ENCODE data around the gene PHF19. TPM values are rescaled to one million over a fixed set of nuclear protein-coding genes. Genes with fewer than 3 reads are reported as not detected.

Gene PHF19
- total RNA-seq, 1 donor from 2014 or later, result 55.3 TPM

DNA sequence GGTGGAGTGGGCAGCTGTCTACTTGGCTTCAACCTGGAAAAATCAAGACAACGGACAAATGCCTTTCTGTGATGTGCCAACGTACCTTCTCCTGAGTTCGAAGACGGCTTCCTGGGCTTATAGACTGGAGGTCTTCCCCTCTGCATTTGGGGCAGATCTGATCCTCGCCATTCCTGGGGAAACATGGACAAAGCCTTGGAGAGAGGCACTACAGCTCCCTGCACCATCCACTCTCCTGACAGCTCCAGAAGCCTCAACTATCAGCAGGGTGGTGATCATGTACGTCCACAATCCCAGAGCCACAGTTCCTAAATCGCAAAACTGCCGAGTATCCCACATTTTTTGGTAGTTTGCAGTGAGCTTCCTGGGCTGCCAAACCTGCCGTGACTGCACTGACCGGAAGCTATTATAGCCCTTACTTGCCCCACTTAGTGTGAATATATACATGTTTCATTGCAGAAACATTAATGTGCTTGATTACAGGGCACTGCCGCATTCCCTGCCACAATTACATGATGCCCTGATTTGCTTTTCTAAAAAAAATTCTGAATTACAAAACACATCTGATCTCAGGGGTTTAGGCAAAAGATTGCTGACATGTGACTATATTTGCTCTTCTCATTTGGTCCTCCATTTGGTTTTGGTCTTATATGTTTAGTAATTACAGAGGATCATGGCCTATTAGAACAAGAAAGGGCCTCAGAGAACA is 46.8 kb upstream of the PHF19 start:
- ATAC-seq (ENCODE audit: low read depth), result no peak

DNA sequence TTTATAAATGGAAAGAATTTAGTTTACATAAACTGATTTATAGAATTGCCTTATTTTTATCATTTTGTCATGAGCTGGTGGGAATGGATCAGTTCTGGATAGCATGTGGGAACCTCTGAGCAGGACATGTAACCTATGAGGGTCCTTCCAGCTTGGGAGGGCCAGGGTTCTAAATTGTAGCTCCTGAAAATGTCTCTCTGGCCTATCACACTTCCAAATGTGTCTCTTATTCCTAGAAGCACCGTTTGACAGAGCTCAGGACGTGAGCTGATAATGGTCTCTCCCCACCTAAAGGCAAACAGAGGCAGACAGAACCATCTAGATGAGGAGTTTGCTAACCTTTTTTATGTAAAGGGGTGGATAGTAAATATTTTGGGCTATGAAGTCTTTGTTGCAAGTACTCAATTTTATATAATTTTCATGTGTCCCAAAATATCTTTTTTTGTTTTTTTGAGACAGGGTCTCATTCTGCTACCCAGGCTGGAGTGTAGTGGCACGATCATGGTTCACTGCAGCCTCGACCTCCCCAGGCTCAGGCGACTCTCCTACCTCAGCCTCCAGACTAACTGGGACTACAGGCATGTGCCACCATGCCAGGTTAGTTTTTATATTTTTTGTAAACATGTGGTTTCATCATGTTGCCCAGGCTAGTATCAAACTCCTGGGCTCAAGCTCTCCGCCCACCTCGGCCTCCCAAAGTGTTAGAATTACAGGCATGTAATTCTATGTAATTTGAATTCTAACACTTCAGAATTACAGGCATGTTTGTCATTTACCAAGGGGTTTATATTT is 45.6 kb upstream of the PHF19 start:
- H3K36me3 Mint-ChIP-seq (ENCODE audit: low read depth), result peaks cover 76% of the 10 kb centered on the region
- peak overlapping the region; percentile 87 for H3K4me3 Mint-ChIP-seq
- TF ChIP-seq, protein P1, sequence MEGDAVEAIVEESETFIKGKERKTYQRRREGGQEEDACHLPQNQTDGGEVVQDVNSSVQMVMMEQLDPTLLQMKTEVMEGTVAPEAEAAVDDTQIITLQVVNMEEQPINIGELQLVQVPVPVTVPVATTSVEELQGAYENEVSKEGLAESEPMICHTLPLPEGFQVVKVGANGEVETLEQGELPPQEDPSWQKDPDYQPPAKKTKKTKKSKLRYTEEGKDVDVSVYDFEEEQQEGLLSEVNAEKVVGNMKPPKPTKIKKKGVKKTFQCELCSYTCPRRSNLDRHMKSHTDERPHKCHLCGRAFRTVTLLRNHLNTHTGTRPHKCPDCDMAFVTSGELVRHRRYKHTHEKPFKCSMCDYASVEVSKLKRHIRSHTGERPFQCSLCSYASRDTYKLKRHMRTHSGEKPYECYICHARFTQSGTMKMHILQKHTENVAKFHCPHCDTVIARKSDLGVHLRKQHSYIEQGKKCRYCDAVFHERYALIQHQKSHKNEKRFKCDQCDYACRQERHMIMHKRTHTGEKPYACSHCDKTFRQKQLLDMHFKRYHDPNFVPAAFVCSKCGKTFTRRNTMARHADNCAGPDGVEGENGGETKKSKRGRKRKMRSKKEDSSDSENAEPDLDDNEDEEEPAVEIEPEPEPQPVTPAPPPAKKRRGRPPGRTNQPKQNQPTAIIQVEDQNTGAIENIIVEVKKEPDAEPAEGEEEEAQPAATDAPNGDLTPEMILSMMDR (IDR thresholded peaks at IDR 0.05), result no peak
- intact Hi-C loops (cut with micrococcal nuclease), result no loop called here
- CTCF ChIA-PET, result interaction anchor here (1.0 to 2.5 kb wide), 2 partner anchors 13 to 14 kb away, joined by 4 to 14 read pairs; no protein-coding TSS in a partner anchor
- POLR2A ChIA-PET, result interaction anchor here (1.3 to 9.1 kb wide), 6 partner anchors 8 to 45 kb away, joined by 3 to 179 read pairs (median 50); partner anchors contain the start of gene PHF19
- no peak for DNase-seq
- no peaks in the 10 kb centered on the region for H3K9me3 Mint-ChIP-seq
- no peaks in the 10 kb centered on the region for H3K27me3 Mint-ChIP-seq
- no peak for ATAC-seq (ENCODE audit: low read depth)
- H3K27ac Mint-ChIP-seq, result peak overlapping the region; percentile 99
- H3K4me1 Mint-ChIP-seq, result peaks cover 95% of the 10 kb centered on the region

More for the DNA sequence above, 46.8 kb upstream of the PHF19 start:
- Mint-ChIP-seq H3K36me3 (ENCODE audit: low read depth) (peaks cover 67% of the 10 kb centered on the region), H3K4me3 (peak overlapping the region; percentile 87), H3K9me3 (no peaks in the 10 kb centered on the region), H3K27me3 (no peaks in the 10 kb centered on the region), H3K27ac (peak overlapping the region; percentile 99), H3K4me1 (peaks cover 95% of the 10 kb centered on the region)
- CTCF ChIA-PET, result interaction anchor here (0.8 to 1.3 kb wide), 4 partner anchors 12 to 168 kb away, joined by 3 to 4 read pairs (median 4); no protein-coding TSS in a partner anchor
- POLR2A ChIA-PET, result interaction anchor here (1.0 to 9.1 kb wide), 7 partner anchors 8 to 147 kb away, joined by 3 to 179 read pairs (median 9); partner anchors contain the start of gene PHF19
- TF ChIP-seq, protein P1 (IDR thresholded peaks at IDR 0.05), result no peak
- no peak for DNase-seq
- intact Hi-C loops (cut with micrococcal nuclease), result no loop called here

DNA sequence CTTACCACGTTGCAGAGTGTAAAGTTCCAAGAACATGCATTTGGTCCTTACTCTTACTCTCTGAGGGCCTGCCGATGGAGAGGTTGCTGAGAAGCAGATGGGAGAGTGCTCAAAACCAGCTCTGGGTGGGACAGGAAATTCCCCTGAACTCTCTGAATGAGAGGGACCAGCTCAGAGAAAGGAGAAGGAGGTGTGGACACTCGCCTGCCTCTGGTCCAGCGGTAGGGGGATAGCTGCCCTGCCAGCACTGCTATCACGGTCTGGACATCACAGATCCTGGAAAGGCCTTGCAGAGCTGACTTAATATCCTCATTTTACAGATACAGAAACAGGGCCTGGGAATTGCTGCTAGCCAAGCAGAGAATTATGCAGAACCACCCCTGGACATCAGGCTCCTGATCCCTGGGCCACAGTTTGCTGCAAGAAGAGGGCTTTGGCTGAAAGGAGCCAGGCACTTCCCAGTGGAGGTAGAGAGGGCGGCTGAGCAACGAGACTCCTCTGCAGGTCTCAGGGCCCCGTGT is 44.7 kb upstream of the PHF19 start:
- Mint-ChIP-seq H3K4me1 (peaks cover 94% of the 10 kb centered on the region), H3K4me3 (peak overlapping the region; percentile 87), H3K36me3 (ENCODE audit: low read depth) (peaks cover 85% of the 10 kb centered on the region), H3K9me3 (no peaks in the 10 kb centered on the region), H3K27me3 (no peaks in the 10 kb centered on the region), H3K27ac (peak overlapping the region; percentile 99)
- DNase-seq (no peak), ATAC-seq (ENCODE audit: low read depth) (no peak)
- intact Hi-C loops (cut with micrococcal nuclease), result loop anchor here (1.0 kb wide), 1 partner anchor 15 kb away; no protein-coding TSS in a partner anchor
- TF ChIP-seq, protein P1 (IDR thresholded peaks at IDR 0.05), result no peak
- CTCF ChIA-PET, result interaction anchor here (2.5 kb wide), 1 partner anchor 15 kb away, joined by 14 read pairs; no protein-coding TSS in a partner anchor
- POLR2A ChIA-PET, result interaction anchor here (0.7 to 9.1 kb wide), 6 partner anchors 9 to 128 kb away, joined by 3 to 179 read pairs (median 46); partner anchors contain the start of gene FBXW2

DNA sequence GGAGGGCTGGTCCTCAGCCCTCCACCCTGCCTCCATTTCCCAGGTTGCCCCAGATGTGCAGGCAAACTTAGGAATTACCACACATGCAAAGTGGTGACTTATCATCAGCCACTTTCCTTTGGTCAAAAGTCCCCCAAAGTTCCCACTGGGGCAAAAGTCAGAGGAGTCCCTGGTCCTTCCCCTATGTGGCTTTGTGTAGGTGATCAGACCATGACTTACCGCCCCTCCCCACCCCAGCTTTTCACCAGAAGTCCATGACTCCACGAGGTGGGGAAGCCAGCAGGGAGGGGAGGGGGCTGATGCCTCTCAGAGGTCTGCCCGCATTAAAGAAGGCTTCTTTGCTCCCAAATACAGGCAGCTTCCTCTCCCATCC is 43.8 kb upstream of the PHF19 start:
- CTCF ChIA-PET, result interaction anchor here (1.1 to 2.5 kb wide), 3 partner anchors 9 to 17 kb away, joined by 4 to 14 read pairs (median 5); no protein-coding TSS in a partner anchor
- Mint-ChIP-seq H3K36me3 (ENCODE audit: low read depth) (peaks cover 89% of the 10 kb centered on the region), H3K27ac (peak overlapping the region; percentile 99), H3K27me3 (no peaks in the 10 kb centered on the region), H3K4me3 (peak overlapping the region; percentile 87), H3K9me3 (no peaks in the 10 kb centered on the region), H3K4me1 (peaks cover 93% of the 10 kb centered on the region)
- DNase-seq, result no peak
- intact Hi-C loops (cut with micrococcal nuclease), result loop anchor here (1.0 kb wide), 2 partner anchors 11 to 16 kb away; no protein-coding TSS in a partner anchor
- peak; percentile 67 for ATAC-seq (ENCODE audit: low read depth)
- TF ChIP-seq, protein P1 (IDR thresholded peaks at IDR 0.05), result no peak
- POLR2A ChIA-PET, result interaction anchor here (0.7 to 9.1 kb wide), 9 partner anchors 10 to 45 kb away, joined by 3 to 179 read pairs (median 8); partner anchors contain the start of gene PHF19

Data from activated B cell treated with CpG ODN at 0.5 μM for 24 hours (primary cell).